Large intestine (tissue), 3 donors: Measurements from ENCODE around the gene CDH23. TPM values are rescaled to one million over a fixed set of nuclear protein-coding genes. Genes with fewer than 3 reads are reported as not detected.

Experiments used
- DNase-seq, 2 donors: peaks; one replicate each; pipeline versions ENCODE4 v3.0.0 to v3.0.0-alpha.2; 2013
- H3K27ac ChIP-seq: one replicate; pipeline ENCODE4 v1.5.1; 2013; ENCODE audit warnings: low read length
- H3K27me3 ChIP-seq: 2 replicates; pipeline ENCODE4 v1.6.1; 2013; ENCODE audit warnings: low read length; ENCODE audit not compliant: control insufficient read depth, insufficient read depth
- H3K36me3 ChIP-seq: 2 replicates; pipeline ENCODE4 v1.6.1; 2013; ENCODE audit warnings: low read length; ENCODE audit not compliant: control insufficient read depth, insufficient read depth
- H3K4me1 ChIP-seq: one replicate; pipeline ENCODE4 v1.6.1; 2013; ENCODE audit warnings: low read length; ENCODE audit not compliant: control insufficient read depth, insufficient read depth
- H3K4me3 ChIP-seq: one replicate; pipeline ENCODE4 v1.5.1; 2013; ENCODE audit warnings: low read length
- H3K9me3 ChIP-seq: one replicate; pipeline ENCODE4 v1.6.1; 2013; ENCODE audit warnings: mild to moderate bottlenecking, low read depth, low read length, moderate library complexity; ENCODE audit not compliant: control insufficient read depth
- WGBS: methylation state at CpG from one replicate; pipeline ENCODE4 v1.1.5; 2013; ENCODE audit warnings: low lambda C conversion rate; ENCODE audit not compliant: insufficient coverage; 5-methylcytosine and 5-hydroxymethylcytosine counted together
- polyA plus RNA-seq: library from polyadenylated mRNA; unstranded; fragments of 120-200 nt; gene quantifications from one replicate; pipeline ENCODE4 v1.2.1, GENCODE V29; 2013

Gene CDH23
- polyA plus RNA-seq, 1 donor: 1.7 TPM

GRCh38 chr10:71657604-71658466, 261.1 kb downstream of the CDH23 start:
- 63% methylated on average over 3 of the region's 16 CpGs for WGBS
- Histone ChIP-seq H3K9me3 (no peaks in the 10 kb centered on the region), H3K27me3 (no peaks in the 10 kb centered on the region), H3K36me3 (no peaks in the 10 kb centered on the region), H3K4me3 (no peak overlapping the region), H3K27ac (no peak overlapping the region), H3K4me1 (peaks cover 26% of the 10 kb centered on the region)
- no peak for DNase-seq

- Histone ChIP-seq H3K4me3 (no peak overlapping the region), H3K36me3 (no peaks in the 10 kb centered on the region), H3K4me1 (peaks cover 29% of the 10 kb centered on the region), H3K27me3 (no peaks in the 10 kb centered on the region), H3K27ac (no peak overlapping the region), H3K9me3 (no peaks in the 10 kb centered on the region)
- WGBS: no CpG with 5 or more reads among the region's 8 CpGs
- no peak for DNase-seq
These were observed 261.7 kb downstream of the CDH23 start for GRCh38 chr10:71658467-71658745.

- H3K27ac ChIP-seq: peak overlapping the region; percentile 91
- H3K36me3 ChIP-seq: no peaks in the 10 kb centered on the region
- H3K9me3 ChIP-seq: no peaks in the 10 kb centered on the region
- no CpG with 5 or more reads among the region's 5 CpGs for WGBS
- H3K4me1 ChIP-seq: peaks cover 29% of the 10 kb centered on the region
- H3K4me3 ChIP-seq: no peak overlapping the region
- no peaks in the 10 kb centered on the region for H3K27me3 ChIP-seq
- peak; percentile 51 to 88 for DNase-seq
These were observed 262.5 kb downstream of the CDH23 start for GRCh38 chr10:71659111-71659634.

- H3K27me3 ChIP-seq: no peaks in the 10 kb centered on the region
- H3K27ac ChIP-seq: peak overlapping the region; percentile 91
- no peak overlapping the region for H3K4me3 ChIP-seq
- no peaks in the 10 kb centered on the region for H3K36me3 ChIP-seq
- WGBS: 69% methylated on average over 3 of the region's 10 CpGs
- H3K4me1 ChIP-seq: peaks cover 29% of the 10 kb centered on the region
- DNase-seq: no peak
- H3K9me3 ChIP-seq: no peaks in the 10 kb centered on the region
These were observed 263.0 kb downstream of the CDH23 start for GRCh38 chr10:71659737-71660136.

- Histone ChIP-seq H3K27me3 (no peaks in the 10 kb centered on the region), H3K9me3 (no peaks in the 10 kb centered on the region), H3K27ac (peak overlapping the region; percentile 91), H3K36me3 (no peaks in the 10 kb centered on the region), H3K4me1 (peaks cover 29% of the 10 kb centered on the region), H3K4me3 (no peak overlapping the region)
- no peak for DNase-seq
- WGBS: no CpG with 5 or more reads among the region's 4 CpGs
These were observed 263.6 kb downstream of the CDH23 start for GRCh38 chr10:71660313-71660712.

GRCh38 chr10:71661060-71661622, 264.4 kb downstream of the CDH23 start:
- Histone ChIP-seq H3K4me3 (no peak overlapping the region), H3K27ac (no peak overlapping the region), H3K36me3 (no peaks in the 10 kb centered on the region), H3K9me3 (no peaks in the 10 kb centered on the region), H3K27me3 (no peaks in the 10 kb centered on the region), H3K4me1 (peaks cover 29% of the 10 kb centered on the region)
- WGBS: no CpG with 5 or more reads among the region's 11 CpGs
- no peak for DNase-seq

- no peaks in the 10 kb centered on the region for H3K27me3 ChIP-seq
- H3K27ac ChIP-seq: no peak overlapping the region
- peak in 1 of 2 donors; percentile 75 for DNase-seq
- WGBS: no CpG with 5 or more reads among the region's 28 CpGs
- H3K4me1 ChIP-seq: peaks cover 29% of the 10 kb centered on the region
- no peaks in the 10 kb centered on the region for H3K9me3 ChIP-seq
- H3K36me3 ChIP-seq: no peaks in the 10 kb centered on the region
- no peak overlapping the region for H3K4me3 ChIP-seq
These were observed 265.1 kb downstream of the CDH23 start for GRCh38 chr10:71661779-71662336.

GRCh38 chr10:71663311-71663710, 266.6 kb downstream of the CDH23 start:
- Histone ChIP-seq H3K4me1 (peaks cover 28% of the 10 kb centered on the region), H3K4me3 (no peak overlapping the region), H3K9me3 (no peaks in the 10 kb centered on the region), H3K36me3 (no peaks in the 10 kb centered on the region), H3K27ac (no peak overlapping the region), H3K27me3 (no peaks in the 10 kb centered on the region)
- peak in 1 of 2 donors; percentile 53 for DNase-seq
- WGBS: no CpG with 5 or more reads among the region's 7 CpGs

GRCh38 chr10:71664585-71664984, 267.9 kb downstream of the CDH23 start:
- Histone ChIP-seq H3K4me1 (peaks cover 16% of the 10 kb centered on the region), H3K36me3 (no peaks in the 10 kb centered on the region), H3K4me3 (no peak overlapping the region), H3K27me3 (no peaks in the 10 kb centered on the region), H3K9me3 (no peaks in the 10 kb centered on the region), H3K27ac (no peak overlapping the region)
- no peak for DNase-seq
- no CpG with 5 or more reads among the region's 2 CpGs for WGBS

- Histone ChIP-seq H3K27me3 (no peaks in the 10 kb centered on the region), H3K9me3 (no peaks in the 10 kb centered on the region), H3K4me3 (no peak overlapping the region), H3K36me3 (no peaks in the 10 kb centered on the region), H3K27ac (no peak overlapping the region), H3K4me1 (peaks cover 12% of the 10 kb centered on the region)
- 100% methylated on average over 1 of the region's 9 CpGs for WGBS
- DNase-seq: no peak
These were observed 268.7 kb downstream of the CDH23 start for GRCh38 chr10:71665456-71665855.
